ENCODE data around the gene REP15. TPM values are rescaled to one million over a fixed set of nuclear protein-coding genes. Genes with fewer than 3 reads are reported as not detected.
A peak's percentile ranks its signal among the peaks of the same experiment; 100 is the strongest.
"Not testable (repeated sequence)": the region's sequence is repeated elsewhere in the genome, so short reads cannot be mapped to it uniquely, and the experiment has no call there.

Gene REP15
- total RNA-seq, 1 donor from 2014 or later = 1.2 TPM

GRCh38 chr12:27696864-27697564 lies 767 bp downstream of the REP15 start:
- no peak for DNase-seq (ENCODE audit: low spot score)

- peak; percentile 70 for DNase-seq (ENCODE audit: low spot score)
These were observed 7.6 kb downstream of the REP15 start for GRCh38 chr12:27703720-27704452.

GRCh38 chr12:27705263-27705662 lies 9.0 kb downstream of the REP15 start:
- DNase-seq (ENCODE audit: low spot score) = no peak

DNA sequence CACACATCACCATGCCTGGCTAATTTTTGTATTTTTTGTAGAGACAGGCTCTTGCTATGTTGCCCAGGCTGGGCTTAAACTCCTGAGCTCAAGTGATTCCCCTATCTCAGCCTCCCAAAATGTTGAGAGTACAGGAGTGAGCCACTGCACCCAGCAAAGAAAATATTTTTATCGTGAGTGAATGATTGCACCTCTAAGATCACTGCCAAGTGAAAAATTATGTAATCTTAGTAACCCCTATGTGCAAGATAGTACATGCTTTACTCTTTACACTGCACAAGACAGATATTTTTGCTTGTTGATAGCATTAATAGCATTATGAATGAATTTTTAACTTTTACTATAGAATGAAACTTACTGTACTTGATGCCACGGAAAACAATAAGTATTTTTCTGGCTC lies 11.0 kb downstream of the REP15 start:
- DNase-seq (ENCODE audit: low spot score) = no peak

GRCh38 chr12:27709212-27709931 lies 13.1 kb downstream of the REP15 start:
- DNase-seq (ENCODE audit: low spot score) = no peak

DNA sequence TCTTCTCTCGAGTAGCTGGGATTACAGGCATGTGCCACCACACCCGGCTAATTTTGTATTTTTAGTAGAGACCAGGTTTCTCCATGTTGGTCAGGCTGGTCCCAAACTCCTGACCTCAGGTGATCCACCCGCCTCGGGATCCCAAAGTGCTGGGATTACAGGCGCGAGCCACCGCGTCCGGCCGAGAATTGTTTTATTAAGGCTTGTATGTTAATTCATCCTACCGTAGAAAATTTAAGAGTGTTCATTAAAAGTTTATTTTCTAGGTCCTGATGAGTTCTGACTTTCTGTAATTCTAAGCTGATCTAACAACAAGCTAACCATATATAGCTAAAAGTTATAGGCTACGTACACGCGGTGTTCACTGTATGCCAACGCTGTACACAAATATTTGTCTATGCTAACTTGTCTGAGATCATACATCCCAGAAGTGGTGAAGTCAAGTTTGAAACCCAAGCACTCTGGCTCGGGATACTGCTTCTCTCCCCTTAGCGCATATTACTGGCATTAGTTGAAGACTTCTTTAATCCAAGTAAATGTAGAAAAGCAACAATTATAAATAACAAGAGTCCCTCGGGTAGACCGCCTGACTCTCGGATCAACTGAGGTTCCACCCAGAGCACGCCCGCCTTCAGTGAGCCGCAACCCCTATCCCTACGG lies 13.8 kb downstream of the REP15 start:
- no peak for DNase-seq (ENCODE audit: low spot score)

GRCh38 chr12:27710592-27711316 lies 14.5 kb downstream of the REP15 start, which contains the start of gene MRPS35:
Gene MRPS35, plus strand, starts transcription at chr12:27710832. Its CDS starts 12 bp downstream, at chr12:27710844.
- DNase-seq (ENCODE audit: low spot score) = peak; percentile 93

- DNase-seq (ENCODE audit: low spot score) = no peak
These were observed 15.1 kb downstream of the REP15 start for GRCh38 chr12:27711317-27711682.

GRCh38 chr12:27711967-27712366 lies 15.7 kb downstream of the REP15 start:
- DNase-seq (ENCODE audit: low spot score) = no peak

DNA sequence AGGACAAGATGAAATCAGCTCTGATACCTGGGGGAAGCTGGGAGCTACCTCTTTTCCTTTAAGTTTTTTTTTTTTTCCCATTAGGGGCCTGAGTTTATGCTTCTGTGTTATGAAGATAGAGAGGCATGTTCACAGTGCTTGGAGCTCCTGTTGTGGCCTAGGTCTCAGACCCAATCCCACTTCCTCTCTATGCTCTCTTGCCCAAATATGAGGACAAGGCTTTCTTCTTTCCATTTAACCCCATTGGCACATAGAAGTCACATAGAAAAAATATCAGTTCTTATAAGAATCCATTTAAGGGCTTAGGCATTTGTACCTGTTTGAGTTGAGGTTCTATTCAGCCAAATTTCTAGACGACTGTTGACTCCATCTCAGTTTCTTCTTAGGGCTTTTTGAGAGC lies 27.0 kb downstream of the REP15 start:
- DNase-seq (ENCODE audit: low spot score) = no peak

DNA sequence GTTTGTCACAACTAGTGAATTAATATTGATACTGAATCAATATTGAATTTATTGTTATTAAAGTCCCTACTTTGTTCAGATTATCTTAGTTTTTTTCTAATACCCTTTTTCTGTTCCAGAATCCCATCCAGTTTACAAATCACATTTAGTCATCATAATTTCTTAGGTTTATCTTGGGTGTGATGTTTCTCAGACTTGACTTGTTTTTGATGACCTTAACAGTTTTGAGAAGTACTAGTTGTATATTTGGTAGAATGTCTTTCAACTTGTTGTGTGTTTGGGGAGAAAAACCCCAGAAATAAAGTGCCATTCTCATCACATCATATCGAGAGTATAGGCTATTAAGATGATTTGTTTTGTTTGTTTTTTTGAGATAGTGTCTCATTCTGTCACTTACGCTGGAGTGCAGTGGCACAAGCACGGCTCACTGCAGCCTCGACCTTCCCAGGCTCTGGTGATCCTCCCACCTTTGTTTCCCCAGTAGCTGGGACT lies 33.9 kb downstream of the REP15 start:
- no peak for DNase-seq (ENCODE audit: low spot score)

DNA sequence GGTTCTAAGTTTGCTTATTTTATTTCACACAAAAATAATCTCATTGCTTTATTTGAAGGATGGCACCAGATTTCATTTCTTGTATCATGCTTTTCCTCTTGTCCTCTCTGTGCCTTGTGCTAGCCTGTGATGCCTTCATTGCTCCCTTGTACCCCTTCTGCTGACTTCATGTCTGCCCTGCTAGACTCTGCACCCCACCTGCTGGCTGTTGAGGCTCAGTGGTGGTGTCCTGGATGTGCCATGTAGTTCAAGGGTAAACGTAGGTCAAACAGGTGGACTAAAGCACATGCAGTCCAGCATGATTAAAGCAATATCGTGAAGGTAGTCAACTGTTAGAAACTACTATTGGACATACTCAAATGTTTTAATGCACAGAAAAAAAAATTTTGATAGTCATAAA lies 36.0 kb downstream of the REP15 start:
- DNase-seq (ENCODE audit: low spot score) = no peak

DNA sequence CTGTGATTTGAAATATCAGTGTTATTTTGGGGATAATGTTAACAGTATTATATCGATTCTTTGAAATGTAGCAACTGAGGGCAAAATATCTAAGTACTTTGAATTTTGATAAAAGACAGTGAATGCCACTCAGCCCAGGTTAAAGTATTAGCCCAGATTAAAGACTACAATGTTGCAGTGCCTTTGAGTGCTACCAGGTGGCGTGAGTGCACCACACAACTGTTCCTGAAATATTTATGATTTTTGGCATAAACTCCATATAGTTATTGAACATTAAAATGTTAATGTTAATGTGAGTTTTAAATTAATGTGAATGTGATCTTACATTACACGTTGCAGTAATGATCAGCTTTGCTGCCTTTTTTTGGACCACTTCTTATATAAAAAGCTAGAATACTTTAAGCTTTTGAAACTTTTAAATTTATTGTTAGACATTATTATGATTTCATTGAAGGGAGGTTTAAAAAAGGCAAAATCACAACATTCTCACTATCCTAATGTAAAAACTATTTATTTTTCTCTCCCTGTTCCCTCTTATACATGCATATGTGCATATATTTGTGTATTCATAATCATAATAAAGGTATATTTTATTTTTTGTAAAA lies 36.9 kb downstream of the REP15 start:
- no peak for DNase-seq (ENCODE audit: low spot score)

- DNase-seq (ENCODE audit: low spot score) = no peak
These were observed 37.5 kb downstream of the REP15 start for GRCh38 chr12:27733791-27734190.

- DNase-seq (ENCODE audit: low spot score) = not testable (repeated sequence)
These were observed 38.1 kb downstream of the REP15 start for GRCh38 chr12:27734321-27734720.

GRCh38 chr12:27743601-27744000 lies 47.4 kb downstream of the REP15 start:
- DNase-seq (ENCODE audit: low spot score) = no peak

GRCh38 chr12:27745734-27746133 lies 49.5 kb downstream of the REP15 start:
- DNase-seq (ENCODE audit: low spot score) = not testable (repeated sequence)
